MM.1S (cell line): ENCODE measurements around the gene MYO1B.

Experiments
- EZH2 ChIP-seq: fragments of 300-600 bp; sonication (generic); optimal IDR thresholded peaks from 2 replicates; pipeline ENCODE3; 2017; ENCODE audit warnings: low read depth, mild to moderate bottlenecking, antibody characterized with exemption, low read length, mixed read lengths
- EZH2phosphoT487 ChIP-seq: fragments of 300-600 bp; sonication (generic); IDR thresholded peaks from 2 replicates; pipeline ENCODE4 v1.6.1; 2018; ENCODE audit warnings: antibody characterized with exemption, low read length
- TF ChIP-seq, protein P1 (sequence below): fragments of 300-600 bp; sonication (generic); IDR thresholded peaks from 2 replicates; pipeline ENCODE4 v1.5.1; 2016; ENCODE audit warnings: antibody characterized with exemption, low read length, mixed read lengths

DNA sequence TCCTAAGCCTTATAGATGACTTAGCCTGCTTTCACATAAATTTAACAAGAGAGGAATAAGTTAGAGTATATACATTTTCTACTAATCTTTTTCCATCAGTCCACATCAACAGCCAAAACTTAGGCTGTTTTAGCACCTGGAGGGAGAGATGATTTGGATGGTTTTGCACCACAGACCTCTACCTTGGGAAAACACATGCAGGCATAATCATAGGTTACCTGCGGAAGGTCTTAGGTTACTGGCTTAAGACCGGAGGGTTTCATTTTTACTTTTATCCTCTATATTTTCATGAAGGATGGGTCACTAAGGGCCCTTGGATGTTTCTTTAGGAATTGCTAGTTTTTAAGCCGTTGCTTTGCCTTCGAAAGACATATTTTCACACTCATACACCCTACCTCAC lies 66.0 kb downstream of the MYO1B start:
- TF ChIP-seq, protein P1, sequence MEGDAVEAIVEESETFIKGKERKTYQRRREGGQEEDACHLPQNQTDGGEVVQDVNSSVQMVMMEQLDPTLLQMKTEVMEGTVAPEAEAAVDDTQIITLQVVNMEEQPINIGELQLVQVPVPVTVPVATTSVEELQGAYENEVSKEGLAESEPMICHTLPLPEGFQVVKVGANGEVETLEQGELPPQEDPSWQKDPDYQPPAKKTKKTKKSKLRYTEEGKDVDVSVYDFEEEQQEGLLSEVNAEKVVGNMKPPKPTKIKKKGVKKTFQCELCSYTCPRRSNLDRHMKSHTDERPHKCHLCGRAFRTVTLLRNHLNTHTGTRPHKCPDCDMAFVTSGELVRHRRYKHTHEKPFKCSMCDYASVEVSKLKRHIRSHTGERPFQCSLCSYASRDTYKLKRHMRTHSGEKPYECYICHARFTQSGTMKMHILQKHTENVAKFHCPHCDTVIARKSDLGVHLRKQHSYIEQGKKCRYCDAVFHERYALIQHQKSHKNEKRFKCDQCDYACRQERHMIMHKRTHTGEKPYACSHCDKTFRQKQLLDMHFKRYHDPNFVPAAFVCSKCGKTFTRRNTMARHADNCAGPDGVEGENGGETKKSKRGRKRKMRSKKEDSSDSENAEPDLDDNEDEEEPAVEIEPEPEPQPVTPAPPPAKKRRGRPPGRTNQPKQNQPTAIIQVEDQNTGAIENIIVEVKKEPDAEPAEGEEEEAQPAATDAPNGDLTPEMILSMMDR = no peak
- TF ChIP-seq EZH2phosphoT487 (no peak), EZH2 (no peak)
